Endothelial cell of umbilical vein (primary cell): Measurements from ENCODE around the gene SLC22A23. TPM values are rescaled to one million over a fixed set of nuclear protein-coding genes. Genes with fewer than 3 reads are reported as not detected.

ENCODE experiments used
- BruUV-seq: library from RNA; stranded (reverse); fragments of 400-500 nt; replicated peaks from 2 replicates; lab custom pipeline; 2021; lab: Mats Ljungman, UMichigan
- CTCF ChIA-PET: fragments of 300-600, 350-600 bp; sonication (Branson Sonifier 250); formaldehyde crosslinking; loops from one replicate; lab custom pipeline; 2021; ENCODE audit warnings: antibody characterized with exemption, inconsistent platforms; lab: Charles Lee
- POLR2A ChIA-PET: fragments of 300-600, 350-600 bp; sonication (Branson Sonifier 250); formaldehyde crosslinking; loops from one replicate; lab custom pipeline; 2021; ENCODE audit warnings: antibody characterized with exemption, inconsistent platforms; lab: Charles Lee
- DNase-seq: peaks from one replicate; pipeline ENCODE4 v3.0.0-alpha.2; 2011; ENCODE audit warnings: low read depth, low spot score
- FAIRE-seq: peaks from 2 replicates; lab custom pipeline; 2011; peaks lifted over from hg19 to GRCh38; lab: Jason Lieb, UNC
- H2AFZ ChIP-seq: 2 replicates; pipeline ENCODE4 v1.6.0; 2012; ENCODE audit warnings: low read depth, low read length, control low read depth, inconsistent platforms
- H3K27ac ChIP-seq: 2 replicates; pipeline ENCODE4 v1.5.1; 2011; ENCODE audit warnings: low read depth, mild to moderate bottlenecking, control low read depth, low read length, moderate library complexity; ENCODE audit not compliant: insufficient read depth
- H3K27me3 ChIP-seq, 2 experiments: 2 replicates each; pipeline versions ENCODE4 v1.6.0 to v1.6.1; 2011; ENCODE audit warnings: low read length in 2 of 2, mixed read lengths in 1 of 2; ENCODE audit not compliant: control insufficient read depth in 2 of 2, insufficient read depth in 2 of 2
- H3K36me3 ChIP-seq, 2 experiments: 2 replicates in 1 of 2; 3 replicates in 1 of 2; pipeline ENCODE4 v1.5.1; 2011; ENCODE audit warnings: low read length in 2 of 2, mild to moderate bottlenecking in 1 of 2, moderate library complexity in 1 of 2; ENCODE audit not compliant: control insufficient read depth in 2 of 2, insufficient read depth in 2 of 2; ENCODE audit errors: extremely low read depth in 1 of 2
- H3K4me1 ChIP-seq: 3 replicates; pipeline ENCODE4 v1.5.1; 2011; ENCODE audit warnings: mild to moderate bottlenecking, low read length; ENCODE audit not compliant: control insufficient read depth, insufficient read depth; ENCODE audit errors: extremely low read depth
- H3K4me2 ChIP-seq: 2 replicates; pipeline ENCODE4 v1.6.1; 2011; ENCODE audit warnings: low read length, control low read depth, mixed read lengths; ENCODE audit not compliant: insufficient read depth
- H3K4me3 ChIP-seq, 3 experiments: fragments of 200-600 bp in 1 of 3; sonication (generic), shearing (Covaris generic) in 1 of 3; replicated peaks in 1 of 3; 2 replicates each; pipeline ENCODE4 v1.5.1; 2011 to 2016; ENCODE audit warnings: control low read depth in 3 of 3, low read length in 3 of 3, mild to moderate bottlenecking in 2 of 3, inconsistent platforms in 1 of 3, low read depth in 1 of 3, moderate library complexity in 1 of 3; ENCODE audit not compliant: insufficient read depth in 1 of 3
- H3K79me2 ChIP-seq: 2 replicates; pipeline ENCODE4 v1.6.0; 2012; ENCODE audit warnings: low read length, inconsistent platforms; ENCODE audit not compliant: control insufficient read depth, insufficient read depth
- H3K9ac ChIP-seq: replicated peaks from 2 replicates; pipeline ENCODE3; 2011; ENCODE audit warnings: low read length, control low read depth; ENCODE audit not compliant: insufficient read depth; ENCODE audit errors: extremely low read depth
- H3K9me1 ChIP-seq: replicated peaks from 3 replicates; pipeline ENCODE4 v1.6.0; 2011; ENCODE audit warnings: mild to moderate bottlenecking, low read length; ENCODE audit not compliant: control insufficient read depth, insufficient read depth; ENCODE audit errors: extremely low read depth
- H3K9me3 ChIP-seq: replicated peaks from 2 replicates; pipeline ENCODE4 v1.5.1; 2012; ENCODE audit warnings: low read length, inconsistent platforms; ENCODE audit not compliant: control insufficient read depth, insufficient read depth
- H4K20me1 ChIP-seq: replicated peaks from 2 replicates; pipeline ENCODE3; 2011; ENCODE audit warnings: mild to moderate bottlenecking, low read length; ENCODE audit not compliant: control insufficient read depth, insufficient read depth; ENCODE audit errors: extremely low read depth
- CTCF ChIP-seq, 2 donors: IDR thresholded peaks; 1 replicate in 1 of 2; 2 replicates in 1 of 2; pipeline ENCODE4 v1.5.1; 2011; ENCODE audit warnings: low read length in 2 of 2, mild to moderate bottlenecking in 2 of 2, moderate library complexity in 2 of 2, control low read depth in 1 of 2, inconsistent platforms in 1 of 2, low read depth in 1 of 2; ENCODE audit not compliant: insufficient read depth in 1 of 2; ENCODE audit errors: extremely low read depth in 1 of 2
- EZH2 ChIP-seq: IDR thresholded peaks from 2 replicates; pipeline ENCODE4 v1.6.1; 2012; ENCODE audit warnings: borderline replicate concordance, low read depth, mild to moderate bottlenecking, moderate library complexity, low read length, inconsistent platforms; ENCODE audit not compliant: severe bottlenecking
- FOS ChIP-seq: IDR thresholded peaks from 2 replicates; pipeline ENCODE4 v1.6.1; 2011; ENCODE audit warnings: mild to moderate bottlenecking, low read length, moderate library complexity, borderline replicate concordance; ENCODE audit not compliant: insufficient read depth
- GATA2 ChIP-seq: IDR thresholded peaks from 2 replicates; pipeline ENCODE4 v1.7.0; 2011; ENCODE audit warnings: low read depth, mild to moderate bottlenecking, moderate library complexity, mixed read lengths, low read length; ENCODE audit not compliant: insufficient read length, insufficient read depth
- JUN ChIP-seq: IDR thresholded peaks from 2 replicates; pipeline ENCODE4 v1.6.1; 2011; ENCODE audit warnings: borderline replicate concordance, low read depth; ENCODE audit not compliant: insufficient read length, insufficient read depth
- MAX ChIP-seq: IDR thresholded peaks from 2 replicates; pipeline ENCODE4 v1.6.1; 2011; ENCODE audit not compliant: insufficient read depth, insufficient read length
- MYC ChIP-seq: IDR thresholded peaks from one replicate; pipeline ENCODE4 v1.6.1; 2011; ENCODE audit warnings: mild to moderate bottlenecking, low read depth, low read length
- POLR2A ChIP-seq: IDR thresholded peaks from 2 replicates; pipeline ENCODE4 v1.6.1; 2012; ENCODE audit warnings: low read depth, mild to moderate bottlenecking, control low read depth, low read length
- POLR2AphosphoS5 ChIP-seq: IDR thresholded peaks from 2 replicates; pipeline ENCODE4 v1.6.1; 2012; ENCODE audit warnings: low read depth, mild to moderate bottlenecking, control low read depth, low read length, moderate library complexity; ENCODE audit not compliant: insufficient read depth
- dilution Hi-C: fragments of 300-500 bp; cut with MboI; formaldehyde crosslinking; loops from one replicate; pipeline ENCODE4 v1.15.0; 2019; ENCODE audit warnings: low sequenced_read_pairs; ENCODE audit not compliant: extremely low pct_ligation_motif_present
- intact Hi-C: fragments of 100-400 bp; cut with micrococcal nuclease; formaldehyde crosslinking; loops from one replicate; pipeline ENCODE4 v1.10.0; 2022
- polyA plus RNA-seq, 4 experiments: library from polyadenylated mRNA; depleted of rRNA in 3 of 4; stranded (reverse) in 3 of 4; unstranded in 1 of 4; fragments of >200 nt; gene quantifications; 2 replicates each; pipeline versions ENCODE4 v1.2.1 to v1.2.3, GENCODE V29; 2011 to 2012; ENCODE audit warnings: missing spikeins in 1 of 4
- total RNA-seq: library from RNA; stranded (reverse); gene quantifications from 2 replicates; pipeline ENCODE4 v1.2.3, GENCODE V29; 2021

SLC22A23 gene
- total and polyA plus RNA-seq, 2 donors (not counting 3 experiments of a cell fraction or from before 2014, with no cell fraction given), result 4.2 to 14.3 TPM

DNA sequence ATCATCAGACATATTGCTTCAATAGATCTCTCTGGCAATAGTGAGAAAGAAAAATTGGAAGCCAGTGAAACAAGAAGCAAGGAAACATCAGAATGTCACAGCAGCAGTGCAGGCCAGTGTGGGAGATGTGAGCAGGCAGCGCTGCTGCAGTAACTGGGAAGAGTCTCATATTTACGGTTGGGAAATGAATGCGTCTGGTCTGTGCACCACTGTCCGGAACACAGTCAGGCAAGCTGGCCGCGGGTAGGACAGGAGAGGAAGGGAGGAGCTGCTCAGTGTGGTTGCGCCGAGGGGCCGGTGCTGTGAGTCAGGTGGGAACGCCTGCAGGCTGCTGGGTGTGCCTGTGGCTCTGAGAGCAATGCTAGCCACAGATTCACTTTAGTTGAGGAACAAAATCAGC lies 204.5 kb downstream of the SLC22A23 start:
- Histone ChIP-seq H3K4me2 (no peak overlapping the region), H4K20me1 (no peaks in the 10 kb centered on the region), H3K9me3 (no peaks in the 10 kb centered on the region), H3K9me1 (no peaks in the 10 kb centered on the region), H3K36me3 (no peaks in the 10 kb centered on the region), H3K4me1 (no peaks in the 10 kb centered on the region), H3K27ac (no peak overlapping the region), H3K4me3 (no peak overlapping the region), H3K27me3 (peaks cover 9 to 12% of the 10 kb centered on the region in 2 experiments), H3K79me2 (no peaks in the 10 kb centered on the region), H2AFZ (no peak overlapping the region), H3K9ac (no peak overlapping the region)
- BruUV-seq, result no TSS peak
- CTCF ChIA-PET, result interaction anchor here (0.9 to 5.3 kb wide), 27 partner anchors 9 to 745 kb away, joined by 3 to 121 read pairs (median 6); partner anchors contain the start of genes TUBB2A and TUBB2B
- POLR2A ChIA-PET, result no interaction called here
- FAIRE-seq, result no peak
- TF ChIP-seq MYC, result no peak
- no peak for TF ChIP-seq FOS
- no peak for TF ChIP-seq GATA2
- TF ChIP-seq CTCF (IDR thresholded peaks at IDR 0.05; ENCODE audit: extremely low read depth in 1 of 2, insufficient read depth in 1 of 2, low read depth in 1 of 2, low read length in 2 of 2), result no peak
- no peak for TF ChIP-seq MAX
- TF ChIP-seq POLR2AphosphoS5, result no peak
- no peak for TF ChIP-seq EZH2
- no peak for TF ChIP-seq JUN
- TF ChIP-seq POLR2A, result no peak
- dilution Hi-C loops, result no loop called here
- DNase-seq, result no peak
- intact Hi-C loops, result no loop called here
